ENCODE measurements around the gene HTN3.

HTN3 gene

GRCh38 chr4:70080205-70080604, 51.9 kb downstream of the HTN3 start:
- Histone ChIP-seq H3K4me3 (ENCODE audit: low read depth in 1 of 5, low read length in 5 of 5) (no peak overlapping the region), H3K27ac (ENCODE audit: low read depth, low read length) (no peak overlapping the region), H3K9me3 (ENCODE audit: control insufficient read depth in 5 of 5, low read length in 5 of 5) (no peaks in the 10 kb centered on the region), H3K36me3 (ENCODE audit: control insufficient read depth in 5 of 5, insufficient read depth in 5 of 5, low read length in 5 of 5) (no peaks in the 10 kb centered on the region), H3K9ac (ENCODE audit: low read length in 5 of 5) (no peak overlapping the region), H3K27me3 (ENCODE audit: control insufficient read depth in 5 of 5, insufficient read depth in 4 of 5, low read length in 5 of 5) (no peaks in the 10 kb centered on the region), H3K4me1 (ENCODE audit: control insufficient read depth in 5 of 5, insufficient read depth in 5 of 5, low read length in 5 of 5) (no peaks in the 10 kb centered on the region)

Measured in subcutaneous abdominal adipose tissue (tissue), 5 donors.